ENCODE results near the gene KIF14.
"Not testable (repeated sequence)": the region's sequence is repeated elsewhere in the genome, so short reads cannot be mapped to it uniquely, and the experiment has no call there.

Gene KIF14

DNA sequence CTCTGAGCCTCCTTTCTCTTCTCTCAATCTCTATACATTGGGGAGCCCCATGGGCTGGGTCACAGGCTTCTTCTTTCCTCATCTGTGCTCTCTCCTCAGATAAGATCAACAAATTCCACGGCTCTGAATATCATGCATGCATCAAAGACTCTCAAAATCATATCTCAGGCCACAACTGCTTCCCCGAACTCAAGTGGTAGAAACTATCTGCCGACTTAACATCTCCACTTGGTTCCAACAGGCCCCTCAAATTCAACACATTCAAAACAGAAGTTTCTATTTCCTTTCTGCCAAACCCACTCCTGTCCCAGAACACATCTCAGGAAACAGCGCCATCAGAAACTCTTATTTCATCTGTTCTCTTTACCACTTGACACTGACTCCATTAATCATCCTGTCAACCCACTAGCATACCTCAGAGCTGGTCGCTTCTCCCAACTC lies 32.5 kb upstream of the KIF14 start:
- peaks cover 14% of the 10 kb centered on the region for H3K36me3 ChIP-seq (ENCODE audit: insufficient read depth, low read length)
- H3K9me3 ChIP-seq (replicated peaks; ENCODE audit: low read length), result no peaks in the 10 kb centered on the region
- H3K4me3 ChIP-seq (ENCODE audit: low read length), result no peak overlapping the region
- H3K4me2 ChIP-seq (ENCODE audit: low read length), result no peak overlapping the region
- H3K4me1 ChIP-seq (ENCODE audit: control insufficient read depth, insufficient read depth, low read length), result no peaks in the 10 kb centered on the region
- no peak overlapping the region for H3K9ac ChIP-seq (ENCODE audit: low read depth, low read length)
- no peaks in the 10 kb centered on the region for H3K27me3 ChIP-seq (ENCODE audit: control insufficient read depth, insufficient read depth, low read length)

DNA sequence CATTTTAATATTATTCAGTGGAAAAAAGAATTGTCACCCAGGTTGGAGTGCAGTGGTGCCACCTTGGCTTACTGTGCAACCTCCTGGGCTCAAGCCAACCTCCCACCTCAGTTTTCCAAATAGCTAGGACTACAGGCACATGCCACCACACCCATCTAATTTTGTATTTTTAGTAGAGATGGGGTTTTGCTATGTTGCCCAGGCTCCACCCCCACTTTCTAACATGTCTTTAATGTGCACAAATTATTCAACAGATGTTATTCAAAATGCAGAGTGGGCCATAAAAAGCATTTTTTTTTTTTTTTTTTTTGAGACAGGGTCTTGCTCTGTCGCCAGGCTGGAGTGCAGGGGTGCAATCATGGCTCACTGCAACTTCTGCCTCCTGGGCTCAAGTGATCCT lies 31.8 kb upstream of the KIF14 start:
- Histone ChIP-seq H3K36me3 (ENCODE audit: insufficient read depth, low read length) (peaks cover 11% of the 10 kb centered on the region), H3K9me3 (replicated peaks; ENCODE audit: low read length) (no peaks in the 10 kb centered on the region)

DNA sequence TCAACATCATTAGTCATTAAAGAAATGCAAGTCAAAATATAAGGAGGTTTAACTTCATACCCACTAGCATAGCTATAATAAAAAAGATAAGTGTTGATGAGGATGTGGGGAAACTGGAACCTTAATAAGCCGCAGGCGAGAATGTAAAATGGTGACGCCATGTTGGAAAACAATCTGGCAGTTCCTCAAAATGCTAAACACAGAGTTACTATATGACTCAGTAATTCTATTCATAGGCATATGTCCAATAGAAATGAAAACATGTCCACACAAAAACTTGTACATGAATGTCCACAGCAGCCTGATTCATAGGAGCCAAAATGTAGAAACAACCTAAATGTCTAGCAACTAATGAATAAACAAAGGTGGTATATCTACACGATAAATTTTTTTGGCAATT lies 26.0 kb upstream of the KIF14 start:
- H3K4me2 ChIP-seq (ENCODE audit: low read length), result no peak overlapping the region
- peaks cover 5% of the 10 kb centered on the region for H3K36me3 ChIP-seq (ENCODE audit: insufficient read depth, low read length)
- no peak overlapping the region for H3K9ac ChIP-seq (ENCODE audit: low read depth, low read length)
- H3K4me3 ChIP-seq (ENCODE audit: low read length), result no peak overlapping the region
- no peaks in the 10 kb centered on the region for H3K4me1 ChIP-seq (ENCODE audit: control insufficient read depth, insufficient read depth, low read length)
- no peaks in the 10 kb centered on the region for H3K9me3 ChIP-seq (replicated peaks; ENCODE audit: low read length)
- no peaks in the 10 kb centered on the region for H3K27me3 ChIP-seq (ENCODE audit: control insufficient read depth, insufficient read depth, low read length)

More for the DNA sequence above, 31.8 kb upstream of the KIF14 start:
- H3K4me2 ChIP-seq (ENCODE audit: low read length), result no peak overlapping the region
- H3K27me3 ChIP-seq (ENCODE audit: control insufficient read depth, insufficient read depth, low read length), result no peaks in the 10 kb centered on the region
- H3K9ac ChIP-seq (ENCODE audit: low read depth, low read length), result no peak overlapping the region
- no peak overlapping the region for H3K4me3 ChIP-seq (ENCODE audit: low read length)
- no peaks in the 10 kb centered on the region for H3K4me1 ChIP-seq (ENCODE audit: control insufficient read depth, insufficient read depth, low read length)

DNA sequence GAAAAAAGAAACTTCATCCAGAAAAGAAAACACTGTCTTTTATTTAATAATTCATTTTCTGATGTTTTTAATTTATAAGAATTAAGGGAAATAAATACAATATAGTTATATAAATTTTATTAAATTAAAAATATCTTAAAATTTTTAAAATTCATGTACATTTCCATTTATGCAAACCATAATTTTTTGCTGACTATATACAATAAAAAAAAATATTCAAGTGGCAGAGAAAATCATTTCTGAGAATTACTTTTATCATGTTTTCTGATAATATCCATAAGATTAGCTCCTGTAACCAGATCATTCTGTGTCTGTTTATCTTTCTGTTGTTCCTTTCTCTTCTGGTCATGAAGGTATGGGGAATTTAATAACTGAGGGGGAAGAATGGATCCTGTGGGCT lies 23.5 kb upstream of the KIF14 start:
- Histone ChIP-seq H3K9ac (ENCODE audit: low read depth, low read length) (no peak overlapping the region), H3K27me3 (ENCODE audit: control insufficient read depth, insufficient read depth, low read length) (no peaks in the 10 kb centered on the region), H3K9me3 (replicated peaks; ENCODE audit: low read length) (no peaks in the 10 kb centered on the region), H3K4me3 (ENCODE audit: low read length) (no peak overlapping the region), H3K4me2 (ENCODE audit: low read length) (no peak overlapping the region), H3K36me3 (ENCODE audit: insufficient read depth, low read length) (peaks cover 5% of the 10 kb centered on the region), H3K4me1 (ENCODE audit: control insufficient read depth, insufficient read depth, low read length) (peaks cover 18% of the 10 kb centered on the region)

DNA sequence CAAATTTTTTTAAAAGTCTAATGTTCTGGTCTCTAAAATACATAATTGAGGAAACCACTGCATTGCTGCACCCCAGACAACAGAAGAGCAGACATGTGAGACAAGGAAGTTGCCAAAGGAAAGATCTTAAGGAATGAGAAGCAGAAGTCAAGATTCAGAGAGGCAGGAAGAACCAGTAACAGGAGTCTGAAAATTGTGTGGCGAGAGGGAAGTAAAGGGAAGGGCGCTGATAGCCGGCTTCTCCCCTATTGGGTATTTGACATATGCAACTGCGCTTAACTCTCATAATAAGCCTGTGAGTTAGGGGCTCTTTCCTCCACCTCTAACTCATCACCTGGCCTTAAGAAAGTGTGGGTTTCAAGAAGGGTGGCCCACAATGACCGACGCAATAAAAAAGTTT lies 21.9 kb upstream of the KIF14 start:
- Histone ChIP-seq H3K4me2 (ENCODE audit: low read length) (no peak overlapping the region), H3K36me3 (ENCODE audit: insufficient read depth, low read length) (peaks cover 5% of the 10 kb centered on the region), H3K9me3 (replicated peaks; ENCODE audit: low read length) (no peaks in the 10 kb centered on the region), H3K9ac (ENCODE audit: low read depth, low read length) (no peak overlapping the region), H3K4me3 (ENCODE audit: low read length) (no peak overlapping the region), H3K4me1 (ENCODE audit: control insufficient read depth, insufficient read depth, low read length) (peaks cover 18% of the 10 kb centered on the region), H3K27me3 (ENCODE audit: control insufficient read depth, insufficient read depth, low read length) (no peaks in the 10 kb centered on the region)

DNA sequence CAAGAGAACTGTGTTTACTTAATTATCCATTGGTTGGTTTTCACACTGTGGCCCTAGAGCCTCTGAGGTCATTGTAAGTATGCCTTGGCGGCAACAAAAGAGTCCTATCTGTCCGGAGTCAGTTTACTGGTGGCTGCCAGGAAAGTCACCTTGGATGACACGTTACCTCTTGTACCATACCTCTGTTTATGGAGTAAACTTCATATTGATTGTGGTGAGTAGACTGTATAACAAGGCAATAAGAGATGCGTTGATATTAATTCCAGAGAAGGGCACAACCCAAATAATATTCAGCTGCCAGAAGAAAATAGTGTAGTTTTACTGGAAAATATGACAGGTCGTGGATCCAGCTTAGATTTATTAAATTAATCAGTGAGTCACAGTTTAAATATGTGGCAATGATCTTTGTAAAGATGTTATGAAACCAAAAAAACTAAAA lies 20.4 kb upstream of the KIF14 start:
- no peak overlapping the region for H3K9ac ChIP-seq (ENCODE audit: low read depth, low read length)

DNA sequence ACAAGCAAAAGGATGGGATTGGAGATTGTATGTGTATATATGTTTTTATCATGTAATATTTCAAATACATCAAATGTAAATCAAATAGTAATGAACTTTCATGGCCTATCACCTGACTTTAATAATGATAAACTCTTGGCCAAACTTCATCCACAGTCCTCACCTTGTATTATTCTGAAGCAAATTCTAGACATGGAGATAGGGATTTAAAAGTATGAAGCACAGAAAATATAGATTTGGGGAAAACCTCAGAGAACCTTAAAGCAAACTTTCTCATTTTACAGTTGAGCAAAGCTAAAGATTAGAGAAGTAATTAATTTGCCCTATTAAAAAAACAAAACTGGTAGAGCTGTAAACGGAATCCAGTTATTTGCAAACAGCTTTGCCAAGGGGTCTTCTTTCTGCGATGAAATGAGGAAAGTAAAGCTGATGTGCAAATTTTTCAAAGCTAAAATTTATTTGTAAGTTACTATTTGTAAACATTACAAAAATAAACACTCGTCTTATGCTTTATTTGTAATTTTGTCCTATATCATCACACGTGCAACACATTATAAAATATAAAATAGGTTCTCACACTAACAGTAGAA lies 19.9 kb upstream of the KIF14 start:
- H3K9ac ChIP-seq (ENCODE audit: low read depth, low read length), result peak overlapping the region; percentile 56
- H3K9me3 ChIP-seq (replicated peaks; ENCODE audit: low read length), result no peaks in the 10 kb centered on the region
- H3K36me3 ChIP-seq (ENCODE audit: insufficient read depth, low read length), result no peaks in the 10 kb centered on the region
- no peak overlapping the region for H3K4me3 ChIP-seq (ENCODE audit: low read length)
- H3K4me2 ChIP-seq (ENCODE audit: low read length), result peak overlapping the region; percentile 33
- peaks cover 18% of the 10 kb centered on the region for H3K4me1 ChIP-seq (ENCODE audit: control insufficient read depth, insufficient read depth, low read length)
- no peaks in the 10 kb centered on the region for H3K27me3 ChIP-seq (ENCODE audit: control insufficient read depth, insufficient read depth, low read length)

More for the DNA sequence above, 20.4 kb upstream of the KIF14 start:
- Histone ChIP-seq H3K4me2 (ENCODE audit: low read length) (no peak overlapping the region), H3K27me3 (ENCODE audit: control insufficient read depth, insufficient read depth, low read length) (no peaks in the 10 kb centered on the region), H3K9me3 (replicated peaks; ENCODE audit: low read length) (no peaks in the 10 kb centered on the region), H3K4me3 (ENCODE audit: low read length) (no peak overlapping the region), H3K36me3 (ENCODE audit: insufficient read depth, low read length) (no peaks in the 10 kb centered on the region), H3K4me1 (ENCODE audit: control insufficient read depth, insufficient read depth, low read length) (peaks cover 18% of the 10 kb centered on the region)

DNA sequence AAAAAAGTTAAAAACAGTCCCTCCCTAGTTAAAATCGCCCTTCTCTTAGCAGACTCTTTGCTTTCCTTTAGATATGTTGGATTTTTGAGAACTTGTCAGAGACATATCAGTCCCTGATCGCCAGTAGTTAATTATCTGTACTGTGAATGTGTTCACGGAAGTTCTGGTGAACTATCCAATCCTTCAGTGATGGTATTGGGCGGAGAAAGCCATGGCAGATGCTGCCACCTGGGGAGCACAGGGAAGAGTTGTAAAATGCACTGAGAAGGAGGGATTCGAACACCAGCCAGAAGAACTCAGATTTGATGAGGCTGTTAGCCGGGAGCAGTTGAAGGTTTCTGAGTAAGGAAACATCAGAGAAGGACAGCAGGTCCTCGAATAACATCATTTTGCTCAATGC lies 17.5 kb upstream of the KIF14 start:
- Histone ChIP-seq H3K4me1 (ENCODE audit: control insufficient read depth, insufficient read depth, low read length) (peaks cover 18% of the 10 kb centered on the region), H3K4me2 (ENCODE audit: low read length) (no peak overlapping the region), H3K9me3 (replicated peaks; ENCODE audit: low read length) (no peaks in the 10 kb centered on the region), H3K27me3 (ENCODE audit: control insufficient read depth, insufficient read depth, low read length) (no peaks in the 10 kb centered on the region), H3K9ac (ENCODE audit: low read depth, low read length) (no peak overlapping the region), H3K36me3 (ENCODE audit: insufficient read depth, low read length) (no peaks in the 10 kb centered on the region), H3K4me3 (ENCODE audit: low read length) (no peak overlapping the region)

DNA sequence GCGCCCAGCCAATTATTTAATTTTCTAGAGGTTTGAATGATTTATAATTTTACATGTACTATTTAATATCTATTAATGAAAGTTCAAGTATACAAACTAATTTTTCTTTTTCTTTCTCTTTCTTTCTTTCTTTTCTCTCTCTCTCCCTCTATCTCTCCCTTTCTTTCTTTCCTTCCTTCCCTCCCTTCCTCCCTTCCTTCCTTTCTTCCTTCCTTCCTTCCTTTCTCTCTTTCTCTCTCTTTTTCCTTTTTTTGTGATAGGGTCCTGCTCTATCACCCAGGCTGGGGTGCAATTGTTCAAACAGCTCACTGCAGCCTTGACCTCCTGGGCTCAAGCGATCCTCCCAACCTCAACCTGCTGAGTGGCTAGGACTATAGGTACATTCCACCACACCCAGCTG lies 16.1 kb upstream of the KIF14 start:
- no peaks in the 10 kb centered on the region for H3K27me3 ChIP-seq (ENCODE audit: control insufficient read depth, insufficient read depth, low read length)
- peaks cover 18% of the 10 kb centered on the region for H3K4me1 ChIP-seq (ENCODE audit: control insufficient read depth, insufficient read depth, low read length)
- no peaks in the 10 kb centered on the region for H3K9me3 ChIP-seq (replicated peaks; ENCODE audit: low read length)
- no peak overlapping the region for H3K4me3 ChIP-seq (ENCODE audit: low read length)
- H3K9ac ChIP-seq (ENCODE audit: low read depth, low read length), result no peak overlapping the region
- H3K4me2 ChIP-seq (ENCODE audit: low read length), result no peak overlapping the region
- no peaks in the 10 kb centered on the region for H3K36me3 ChIP-seq (ENCODE audit: insufficient read depth, low read length)

DNA sequence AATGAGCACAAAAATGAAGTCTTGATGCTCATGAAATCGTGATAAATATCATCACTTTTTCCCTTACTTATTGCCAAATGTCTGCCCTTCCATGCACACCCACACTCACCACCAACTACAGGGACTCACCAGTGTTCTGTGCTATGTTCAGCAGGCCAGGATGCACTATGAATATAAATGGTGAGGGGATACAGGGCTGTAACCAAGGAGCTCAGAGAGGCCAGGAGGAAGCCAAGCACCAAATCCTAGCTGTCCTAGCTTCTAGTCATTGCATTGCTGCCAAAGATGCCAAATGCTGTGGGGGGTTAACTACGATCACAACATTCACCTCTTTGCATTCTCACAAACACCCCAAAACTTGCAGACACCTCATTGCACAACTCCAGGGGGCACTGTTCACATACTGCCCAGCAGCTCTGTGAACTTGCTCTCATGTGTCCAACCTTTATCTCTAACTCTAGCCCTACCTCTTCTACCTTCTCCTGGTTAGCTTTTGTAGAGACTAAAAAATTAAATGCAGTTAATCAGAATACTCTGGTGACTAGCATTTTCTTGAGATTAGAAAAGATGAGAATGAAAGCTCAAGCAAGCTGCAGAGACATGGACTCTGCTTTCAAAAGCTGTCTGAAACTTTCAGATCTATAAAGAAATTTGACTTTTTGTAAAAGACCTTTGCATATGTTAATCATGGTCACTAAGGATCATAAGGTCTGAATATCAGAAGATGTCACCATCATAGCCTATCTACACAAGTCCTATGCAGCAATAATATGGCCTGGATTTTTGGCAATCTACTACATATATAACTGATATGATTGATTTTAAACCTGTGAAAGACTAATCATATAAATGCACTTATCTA lies 13.9 kb upstream of the KIF14 start:
- H3K4me3 ChIP-seq (ENCODE audit: low read length), result no peak overlapping the region
- no peaks in the 10 kb centered on the region for H3K36me3 ChIP-seq (ENCODE audit: insufficient read depth, low read length)
- H3K27me3 ChIP-seq (ENCODE audit: control insufficient read depth, insufficient read depth, low read length), result no peaks in the 10 kb centered on the region
- no peak overlapping the region for H3K4me2 ChIP-seq (ENCODE audit: low read length)
- no peaks in the 10 kb centered on the region for H3K9me3 ChIP-seq (replicated peaks; ENCODE audit: low read length)
- no peaks in the 10 kb centered on the region for H3K4me1 ChIP-seq (ENCODE audit: control insufficient read depth, insufficient read depth, low read length)
- H3K9ac ChIP-seq (ENCODE audit: low read depth, low read length), result no peak overlapping the region

DNA sequence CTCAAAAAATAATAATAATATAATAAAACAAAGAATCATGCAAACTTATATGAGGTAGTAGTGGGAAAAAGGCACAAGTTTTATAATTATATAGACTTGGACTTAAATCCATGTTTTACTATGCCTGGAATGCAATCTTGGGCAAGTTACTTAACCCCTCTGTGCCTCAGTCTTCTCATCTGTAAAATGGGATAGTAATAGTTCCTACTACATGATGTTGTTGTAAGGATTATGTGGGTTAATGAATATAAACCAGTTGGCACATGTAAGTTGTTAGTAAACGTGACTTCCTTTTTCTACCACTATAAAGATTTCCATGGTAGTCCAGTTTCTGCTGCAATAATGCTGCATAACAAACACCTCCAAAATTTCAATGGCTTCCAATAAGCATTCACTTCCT lies 10.8 kb upstream of the KIF14 start:
- Histone ChIP-seq H3K9me3 (replicated peaks; ENCODE audit: low read length) (no peaks in the 10 kb centered on the region), H3K4me3 (ENCODE audit: low read length) (no peak overlapping the region), H3K27me3 (ENCODE audit: control insufficient read depth, insufficient read depth, low read length) (no peaks in the 10 kb centered on the region), H3K36me3 (ENCODE audit: insufficient read depth, low read length) (no peaks in the 10 kb centered on the region), H3K4me1 (ENCODE audit: control insufficient read depth, insufficient read depth, low read length) (no peaks in the 10 kb centered on the region), H3K4me2 (ENCODE audit: low read length) (no peak overlapping the region), H3K9ac (ENCODE audit: low read depth, low read length) (no peak overlapping the region)

DNA sequence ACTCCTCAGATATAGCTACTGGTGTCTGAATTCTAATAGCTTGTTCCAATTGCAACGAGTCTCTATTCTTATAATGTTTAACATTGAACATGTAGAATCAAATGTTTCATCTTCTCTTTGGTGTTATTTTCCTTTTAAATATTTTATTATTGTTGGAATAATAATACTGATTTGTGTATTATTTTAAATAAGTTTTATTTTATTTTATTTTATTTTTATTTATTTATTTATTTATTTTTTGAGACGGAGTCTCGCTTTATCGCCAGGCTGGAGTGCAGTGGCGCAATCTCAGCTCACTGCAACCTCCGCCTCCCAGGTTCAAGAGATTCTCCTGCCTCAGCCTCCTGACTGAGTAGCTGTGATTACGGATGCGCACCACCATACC lies 10.0 kb upstream of the KIF14 start:
- H3K9ac ChIP-seq (ENCODE audit: low read depth, low read length); H3K9me3 ChIP-seq (replicated peaks; ENCODE audit: low read length); H3K4me2 ChIP-seq (ENCODE audit: low read length); H3K4me3 ChIP-seq (ENCODE audit: low read length); H3K4me1 ChIP-seq (ENCODE audit: control insufficient read depth, insufficient read depth, low read length); H3K36me3 ChIP-seq (ENCODE audit: insufficient read depth, low read length); H3K27me3 ChIP-seq (ENCODE audit: control insufficient read depth, insufficient read depth, low read length): not testable (repeated sequence)

All from skeletal muscle satellite cell (primary cell).